HCT116 (cell line): ENCODE measurements around the gene RASSF7. TPM values are rescaled to one million over a fixed set of nuclear protein-coding genes. Genes with fewer than 3 reads are reported as not detected.

Experiments used
- ATAC-seq: fragments of 200-7000 bp; cut with Tn5 transposase; 2 replicates; pipeline ENCODE4 v1.9.1; 2020; ENCODE audit warnings: mild to moderate bottlenecking, moderate library complexity
- BruUV-seq: library from RNA; stranded (reverse); fragments of 400-500 nt; replicated peaks from 2 replicates; lab custom pipeline; 2021; lab: Mats Ljungman, UMichigan
- CTCF ChIA-PET: fragments of 300-600 bp; sonication (Branson Sonifier 250); formaldehyde crosslinking; loops from one replicate; lab custom pipeline; 2021; ENCODE audit warnings: antibody characterized with exemption; lab: Charles Lee
- POLR2A ChIA-PET: fragments of 300-600, 350-600 bp; sonication (Branson Sonifier 250); formaldehyde crosslinking; loops from one replicate; lab custom pipeline; 2021; ENCODE audit warnings: antibody characterized with exemption; lab: Charles Lee
- RAD21 ChIA-PET, 2 experiments: fragments of 300-600 bp; sonication (Branson Sonifier 250); formaldehyde crosslinking; loops; one replicate each; lab custom pipeline; 2023; ENCODE audit warnings: low total read pairs in 2 of 2; ENCODE audit not compliant: uncharacterized antibody in 2 of 2, unreplicated experiment in 2 of 2, low non-redundant PET in 1 of 2; lab: Charles Lee
- DNase-seq: peaks from one replicate; pipeline ENCODE4 v3.0.0-alpha.2; 2010; ENCODE audit warnings: low read depth, low spot score
- H2AFZ ChIP-seq: fragments of 200-600 bp; shearing (Covaris generic), sonication (generic); 2 replicates; pipeline ENCODE4 v1.6.1; 2017; ENCODE audit warnings: low read depth, mixed run types, mixed read lengths, antibody characterized with exemption, low read length; ENCODE audit not compliant: poor library complexity, severe bottlenecking
- H3K27ac ChIP-seq: 2 replicates; pipeline ENCODE4 v1.5.1; 2012; ENCODE audit warnings: low read depth, low read length
- H3K27me3 ChIP-seq: fragments of 200-600 bp; sonication (generic); 2 replicates; pipeline ENCODE4 v1.6.1; 2016; ENCODE audit warnings: mixed run types, low read length, mixed read lengths; ENCODE audit not compliant: insufficient read depth
- H3K36me3 ChIP-seq, 2 experiments: fragments of 200-500 bp in 1 of 2; fragments of 200-600 bp in 1 of 2; sonication (Bioruptor generic) in 1 of 2; sonication (generic) in 1 of 2; 2 replicates each; pipeline versions ENCODE4 v1.5.1 to v1.6.1; 2014 to 2016; ENCODE audit warnings: low read length in 2 of 2, inconsistent platforms in 1 of 2, mixed read lengths in 1 of 2, mixed run types in 1 of 2; ENCODE audit not compliant: insufficient read depth in 2 of 2, control insufficient read depth in 1 of 2
- H3K4me1 ChIP-seq, 2 experiments: fragments of 200-600 bp in 1 of 2; sonication (generic) in 1 of 2; 2 replicates each; pipeline versions ENCODE4 v1.5.1 to v1.6.1; 2012 to 2017; ENCODE audit warnings: low read length in 2 of 2, inconsistent platforms in 1 of 2, mild to moderate bottlenecking in 1 of 2, mixed read lengths in 1 of 2, mixed run types in 1 of 2, moderate library complexity in 1 of 2; ENCODE audit not compliant: insufficient read depth in 2 of 2, control insufficient read depth in 1 of 2
- H3K4me2 ChIP-seq: fragments of 200-600 bp; sonication (generic); 2 replicates; pipeline ENCODE4 v1.6.1; 2017; ENCODE audit warnings: mixed run types, low read length, mixed read lengths
- H3K4me3 ChIP-seq, 2 experiments: fragments of 200-600 bp in 1 of 2; sonication (generic) in 1 of 2; replicated peaks in 1 of 2; 2 replicates each; pipeline ENCODE4 v1.5.1; 2011 to 2016; ENCODE audit warnings: low read length in 2 of 2, control low read depth in 1 of 2, low read depth in 1 of 2, mild to moderate bottlenecking in 1 of 2, mixed read lengths in 1 of 2, mixed run types in 1 of 2
- H3K79me2 ChIP-seq: fragments of 200-600 bp; sonication (generic); 2 replicates; pipeline ENCODE4 v1.6.1; 2017; ENCODE audit warnings: mild to moderate bottlenecking, mixed run types, low read length, moderate library complexity, mixed read lengths; ENCODE audit not compliant: insufficient read depth
- H3K9ac ChIP-seq: fragments of 200-600 bp; sonication (generic); 2 replicates; pipeline ENCODE4 v1.6.1; 2016; ENCODE audit warnings: low read length, mixed read lengths
- H3K9me2 ChIP-seq: fragments of 200-600 bp; sonication (generic), shearing (Covaris generic); 2 replicates; pipeline ENCODE4 v1.6.1; 2017; ENCODE audit warnings: mixed run types, mild to moderate bottlenecking, moderate library complexity; ENCODE audit not compliant: insufficient read depth
- H3K9me3 ChIP-seq, 2 experiments: fragments of 200-500 bp in 1 of 2; fragments of 200-600 bp in 1 of 2; sonication (Bioruptor generic) in 1 of 2; sonication (generic) in 1 of 2; 2 replicates each; pipeline ENCODE4 v1.6.1; 2014 to 2017; ENCODE audit warnings: low read length in 2 of 2, mixed read lengths in 2 of 2, inconsistent platforms in 1 of 2, low read depth in 1 of 2, mild to moderate bottlenecking in 1 of 2, mixed run types in 1 of 2, moderate library complexity in 1 of 2; ENCODE audit not compliant: control insufficient read depth in 1 of 2, insufficient read depth in 1 of 2
- H4K20me1 ChIP-seq: fragments of 200-600 bp; sonication (generic), shearing (Covaris generic); 2 replicates; pipeline ENCODE4 v1.6.1; 2017; ENCODE audit warnings: mixed run types, mild to moderate bottlenecking, moderate library complexity; ENCODE audit not compliant: insufficient read depth
- CEBPB ChIP-seq: IDR thresholded peaks from 2 replicates; pipeline ENCODE4 v1.6.1; 2012; ENCODE audit warnings: low read depth
- EGR1 ChIP-seq: IDR thresholded peaks from 2 replicates; pipeline ENCODE4 v1.6.1; 2012; ENCODE audit warnings: low read depth
- ELF1 ChIP-seq: IDR thresholded peaks from 2 replicates; pipeline ENCODE4 v1.6.1; 2012; ENCODE audit warnings: low read depth, borderline replicate concordance
- EZH2phosphoT487 ChIP-seq: fragments of 200-600 bp; IDR thresholded peaks from 2 replicates; pipeline ENCODE4 v1.6.1; 2018; ENCODE audit warnings: antibody characterized with exemption, borderline replicate concordance
- FOSL1 ChIP-seq: IDR thresholded peaks from 2 replicates; pipeline ENCODE4 v1.6.1; 2012; ENCODE audit warnings: low read depth
- POLR2A ChIP-seq: IDR thresholded peaks from 2 replicates; pipeline ENCODE4 v1.7.0; 2011; ENCODE audit warnings: borderline replicate concordance; ENCODE audit not compliant: insufficient read depth, insufficient read length; ENCODE audit errors: extremely low read depth
- RAD21 ChIP-seq: IDR thresholded peaks from 2 replicates; pipeline ENCODE4 v1.6.1; 2012; ENCODE audit warnings: low read depth, mild to moderate bottlenecking
- SIN3A ChIP-seq: IDR thresholded peaks from 2 replicates; pipeline ENCODE4 v1.6.1; 2012; ENCODE audit warnings: low read depth
- SP1 ChIP-seq: IDR thresholded peaks from 2 replicates; pipeline ENCODE4 v1.6.1; 2012; ENCODE audit warnings: low read depth
- SRF ChIP-seq: IDR thresholded peaks from 2 replicates; pipeline ENCODE4 v1.6.1; 2012; ENCODE audit warnings: low read depth
- ZFX ChIP-seq: fragments of 450-650 bp; IDR thresholded peaks from 2 replicates; pipeline ENCODE4 v1.6.1; 2017
- intact Hi-C: fragments of 100-400 bp; cut with micrococcal nuclease; formaldehyde crosslinking; loops from 2 replicates; pipeline ENCODE4 v1.10.0; 2022
- total RNA-seq: library from RNA; stranded (reverse); gene quantifications from one replicate; pipeline ENCODE4 v1.2.1, GENCODE V29; 2021; ENCODE audit not compliant: unreplicated experiment
- TF ChIP-seq, protein P1 (sequence below): IDR thresholded peaks from 2 replicates; pipeline ENCODE4 v1.6.1; 2012

RASSF7 gene
- total RNA-seq, 1 experiment from 2014 or later: 35.9 TPM

DNA sequence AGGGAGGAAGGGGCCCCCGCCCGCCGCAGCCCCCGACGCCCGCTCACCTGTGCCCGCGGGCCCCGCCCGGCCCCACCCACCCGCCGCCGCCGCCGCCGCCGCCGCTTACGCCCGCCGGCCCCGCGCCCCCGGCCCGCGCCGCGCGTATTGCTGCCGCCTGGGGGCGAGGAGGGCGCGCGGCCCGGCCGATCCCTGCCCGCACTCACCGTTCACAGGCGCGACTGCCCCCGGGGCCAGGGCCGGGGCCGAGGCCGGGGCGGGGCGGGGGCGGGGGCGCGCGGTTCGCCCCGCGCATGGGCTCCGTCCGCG lies 25.6 kb upstream of the RASSF7 start:
- no peaks in the 10 kb centered on the region for H3K27me3 ChIP-seq
- peak overlapping the region; percentile 89 for H3K9ac ChIP-seq
- intact Hi-C loops: no loop called here
- H3K79me2 ChIP-seq: peaks cover 33% of the 10 kb centered on the region
- H4K20me1 ChIP-seq: no peaks in the 10 kb centered on the region
- H3K9me2 ChIP-seq: no peaks in the 10 kb centered on the region
- H2AFZ ChIP-seq: no peak overlapping the region
- ChIA-PET RAD21 (no interaction called here), POLR2A (interaction anchor here (1.7 kb wide), 2 partner anchors 26 to 41 kb away, joined by 5 to 8 read pairs; partner anchors contain the start of gene PHRF1), CTCF (no interaction called here)
- peak overlapping the region; percentile 100 for H3K27ac ChIP-seq
- peak overlapping the region; percentile 92 for H3K4me2 ChIP-seq
- peaks cover 15 to 33% of the 10 kb centered on the region in 2 experiments; a peak in 3 of 4 replicates for H3K4me1 ChIP-seq
- ATAC-seq (peak; percentile 21), DNase-seq (no peak)
- peak overlapping the region; percentile 69 to 90 for H3K4me3 ChIP-seq
- peaks cover 0 to 26% of the 10 kb centered on the region in 2 experiments; a peak in 2 of 4 replicates for H3K36me3 ChIP-seq
- TF ChIP-seq SIN3A: no peak
- no peak for TF ChIP-seq ZFX
- no peak for TF ChIP-seq ELF1
- no peak for TF ChIP-seq EGR1
- TF ChIP-seq SRF: no peak
- no peak for TF ChIP-seq CEBPB
- no peak for TF ChIP-seq EZH2phosphoT487
- TF ChIP-seq POLR2A: no peak
- TF ChIP-seq FOSL1: no peak
- TF ChIP-seq, protein P1, sequence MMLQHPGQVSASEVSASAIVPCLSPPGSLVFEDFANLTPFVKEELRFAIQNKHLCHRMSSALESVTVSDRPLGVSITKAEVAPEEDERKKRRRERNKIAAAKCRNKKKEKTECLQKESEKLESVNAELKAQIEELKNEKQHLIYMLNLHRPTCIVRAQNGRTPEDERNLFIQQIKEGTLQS: no peak
- no peak for TF ChIP-seq RAD21
- no peak for TF ChIP-seq SP1
- no peaks in the 10 kb centered on the region for H3K9me3 ChIP-seq
- no TSS peak for BruUV-seq
